GM19468 (cell line): Measurements from ENCODE around the gene EXOSC5.
"Not testable (repeated sequence)": the region's sequence is repeated elsewhere in the genome, so short reads cannot be mapped to it uniquely, and the experiment has no call there.

ENCODE experiments used
- ATAC-seq: cut with Tn5 transposase; IDR thresholded peaks from one replicate; pipeline ENCODE4 v1.9.1; 2021; ENCODE audit warnings: mild to moderate bottlenecking, moderate library complexity, moderate number of reproducible peaks; ENCODE audit not compliant: unreplicated experiment; ENCODE audit errors: extremely low read depth

EXOSC5 gene

GRCh38 chr19:41397086-41398049 is at the start of gene EXOSC5, which contains the start of gene BCKDHA:
Gene EXOSC5, minus strand, starts transcription at chr19:41397359. Its CDS starts 31 bp downstream, at chr19:41397328.
Gene BCKDHA, plus strand, starts transcription at chr19:41397818. Its CDS starts 10 bp downstream, at chr19:41397828.
- ATAC-seq = peak; percentile 79

GRCh38 chr19:41445575-41445974 is 48.4 kb upstream of the EXOSC5 start:
- no peak for ATAC-seq

GRCh38 chr19:41443813-41444455 is 46.8 kb upstream of the EXOSC5 start:
- ATAC-seq = no peak

- ATAC-seq = no peak
Observed at GRCh38 chr19:41442473-41443355, 45.6 kb upstream of the EXOSC5 start, which contains the start of gene ERICH4. Gene ERICH4, plus strand, starts transcription at chr19:41443156. Its CDS starts 14 bp downstream, at chr19:41443170.

- no peak for ATAC-seq
Observed at GRCh38 chr19:41441321-41441945, 44.3 kb upstream of the EXOSC5 start.

GRCh38 chr19:41439441-41440222 is 42.5 kb upstream of the EXOSC5 start, which contains the start of gene DMAC2:
Gene DMAC2, minus strand, starts transcription at chr19:41439912. Its CDS starts 13 bp downstream, at chr19:41439899.
- ATAC-seq = peak; percentile 19

GRCh38 chr19:41437944-41438574 is 40.9 kb upstream of the EXOSC5 start:
- ATAC-seq = no peak

GRCh38 chr19:41436674-41436951 is 39.5 kb upstream of the EXOSC5 start:
- no peak for ATAC-seq

GRCh38 chr19:41435936-41436673 is 38.9 kb upstream of the EXOSC5 start:
- no peak for ATAC-seq

GRCh38 chr19:41435376-41435775 is 38.2 kb upstream of the EXOSC5 start:
- not testable (repeated sequence) for ATAC-seq

GRCh38 chr19:41434450-41434849 is 37.3 kb upstream of the EXOSC5 start:
- no peak for ATAC-seq

- ATAC-seq = no peak
Observed at GRCh38 chr19:41433171-41433570, 36.0 kb upstream of the EXOSC5 start.

- ATAC-seq = no peak
Observed at GRCh38 chr19:41431426-41432386, 34.5 kb upstream of the EXOSC5 start.

GRCh38 chr19:41430922-41431321 is 33.8 kb upstream of the EXOSC5 start:
- ATAC-seq = no peak

- ATAC-seq = no peak
Observed at GRCh38 chr19:41428481-41428859, 31.3 kb upstream of the EXOSC5 start.

- ATAC-seq = no peak
Observed at GRCh38 chr19:41427647-41428480, 30.7 kb upstream of the EXOSC5 start.
